HCT116 (cell line): ENCODE measurements around the gene STAP2. TPM values are rescaled to one million over a fixed set of nuclear protein-coding genes. Genes with fewer than 3 reads are reported as not detected.

Source experiments
- ATAC-seq: fragments of 200-7000 bp; cut with Tn5 transposase; 2 replicates; pipeline ENCODE4 v1.9.1; 2020; ENCODE audit warnings: mild to moderate bottlenecking, moderate library complexity
- Bru-seq: library from RNA; stranded (reverse); fragments of 400-500 nt; gene quantifications from one replicate; lab custom pipeline; 2021; lab: Mats Ljungman, UMichigan
- BruChase-seq, 2 experiments: library from RNA; stranded (reverse); fragments of 400-500 nt; gene quantifications; one replicate each; lab custom pipeline; 2021; lab: Mats Ljungman, UMichigan
- BruUV-seq: library from RNA; stranded (reverse); fragments of 400-500 nt; replicated peaks from 2 replicates; lab custom pipeline; 2021; lab: Mats Ljungman, UMichigan
- CTCF ChIA-PET: fragments of 300-600 bp; sonication (Branson Sonifier 250); formaldehyde crosslinking; loops from one replicate; lab custom pipeline; 2021; ENCODE audit warnings: antibody characterized with exemption; lab: Charles Lee
- POLR2A ChIA-PET: fragments of 300-600, 350-600 bp; sonication (Branson Sonifier 250); formaldehyde crosslinking; loops from one replicate; lab custom pipeline; 2021; ENCODE audit warnings: antibody characterized with exemption; lab: Charles Lee
- RAD21 ChIA-PET, 2 experiments: fragments of 300-600 bp; sonication (Branson Sonifier 250); formaldehyde crosslinking; loops; one replicate each; lab custom pipeline; 2023; ENCODE audit warnings: low total read pairs in 2 of 2; ENCODE audit not compliant: uncharacterized antibody in 2 of 2, unreplicated experiment in 2 of 2, low non-redundant PET in 1 of 2; lab: Charles Lee
- DNase-seq: peaks from one replicate; pipeline ENCODE4 v3.0.0-alpha.2; 2010; ENCODE audit warnings: low read depth, low spot score
- H2AFZ ChIP-seq: fragments of 200-600 bp; shearing (Covaris generic), sonication (generic); 2 replicates; pipeline ENCODE4 v1.6.1; 2017; ENCODE audit warnings: low read depth, mixed run types, mixed read lengths, antibody characterized with exemption, low read length; ENCODE audit not compliant: poor library complexity, severe bottlenecking
- H3K27ac ChIP-seq: 2 replicates; pipeline ENCODE4 v1.5.1; 2012; ENCODE audit warnings: low read depth, low read length
- H3K27me3 ChIP-seq: fragments of 200-600 bp; sonication (generic); 2 replicates; pipeline ENCODE4 v1.6.1; 2016; ENCODE audit warnings: mixed run types, low read length, mixed read lengths; ENCODE audit not compliant: insufficient read depth
- H3K36me3 ChIP-seq, 2 experiments: fragments of 200-500 bp in 1 of 2; fragments of 200-600 bp in 1 of 2; sonication (Bioruptor generic) in 1 of 2; sonication (generic) in 1 of 2; 2 replicates each; pipeline versions ENCODE4 v1.5.1 to v1.6.1; 2014 to 2016; ENCODE audit warnings: low read length in 2 of 2, inconsistent platforms in 1 of 2, mixed read lengths in 1 of 2, mixed run types in 1 of 2; ENCODE audit not compliant: insufficient read depth in 2 of 2, control insufficient read depth in 1 of 2
- H3K4me1 ChIP-seq, 2 experiments: fragments of 200-600 bp in 1 of 2; sonication (generic) in 1 of 2; 2 replicates each; pipeline versions ENCODE4 v1.5.1 to v1.6.1; 2012 to 2017; ENCODE audit warnings: low read length in 2 of 2, inconsistent platforms in 1 of 2, mild to moderate bottlenecking in 1 of 2, mixed read lengths in 1 of 2, mixed run types in 1 of 2, moderate library complexity in 1 of 2; ENCODE audit not compliant: insufficient read depth in 2 of 2, control insufficient read depth in 1 of 2
- H3K4me2 ChIP-seq: fragments of 200-600 bp; sonication (generic); 2 replicates; pipeline ENCODE4 v1.6.1; 2017; ENCODE audit warnings: mixed run types, low read length, mixed read lengths
- H3K4me3 ChIP-seq, 2 experiments: fragments of 200-600 bp in 1 of 2; sonication (generic) in 1 of 2; replicated peaks in 1 of 2; 2 replicates each; pipeline ENCODE4 v1.5.1; 2011 to 2016; ENCODE audit warnings: low read length in 2 of 2, control low read depth in 1 of 2, low read depth in 1 of 2, mild to moderate bottlenecking in 1 of 2, mixed read lengths in 1 of 2, mixed run types in 1 of 2
- H3K79me2 ChIP-seq: fragments of 200-600 bp; sonication (generic); 2 replicates; pipeline ENCODE4 v1.6.1; 2017; ENCODE audit warnings: mild to moderate bottlenecking, mixed run types, low read length, moderate library complexity, mixed read lengths; ENCODE audit not compliant: insufficient read depth
- H3K9ac ChIP-seq: fragments of 200-600 bp; sonication (generic); 2 replicates; pipeline ENCODE4 v1.6.1; 2016; ENCODE audit warnings: low read length, mixed read lengths
- H3K9me2 ChIP-seq: fragments of 200-600 bp; sonication (generic), shearing (Covaris generic); 2 replicates; pipeline ENCODE4 v1.6.1; 2017; ENCODE audit warnings: mixed run types, mild to moderate bottlenecking, moderate library complexity; ENCODE audit not compliant: insufficient read depth
- H3K9me3 ChIP-seq, 2 experiments: fragments of 200-500 bp in 1 of 2; fragments of 200-600 bp in 1 of 2; sonication (Bioruptor generic) in 1 of 2; sonication (generic) in 1 of 2; 2 replicates each; pipeline ENCODE4 v1.6.1; 2014 to 2017; ENCODE audit warnings: low read length in 2 of 2, mixed read lengths in 2 of 2, inconsistent platforms in 1 of 2, low read depth in 1 of 2, mild to moderate bottlenecking in 1 of 2, mixed run types in 1 of 2, moderate library complexity in 1 of 2; ENCODE audit not compliant: control insufficient read depth in 1 of 2, insufficient read depth in 1 of 2
- H4K20me1 ChIP-seq: fragments of 200-600 bp; sonication (generic), shearing (Covaris generic); 2 replicates; pipeline ENCODE4 v1.6.1; 2017; ENCODE audit warnings: mixed run types, mild to moderate bottlenecking, moderate library complexity; ENCODE audit not compliant: insufficient read depth
- RAD21 ChIP-seq: IDR thresholded peaks from 2 replicates; pipeline ENCODE4 v1.6.1; 2012; ENCODE audit warnings: low read depth, mild to moderate bottlenecking
- intact Hi-C: fragments of 100-400 bp; cut with micrococcal nuclease; formaldehyde crosslinking; loops from 2 replicates; pipeline ENCODE4 v1.10.0; 2022
- long read RNA-seq: library from polyadenylated mRNA; unstranded; transcript quantifications from one replicate; pipeline ENCODE4 v2.0.0, GENCODE V29; 2021; ENCODE audit not compliant: unreplicated experiment
- polyA plus RNA-seq: library from polyadenylated mRNA; unstranded; fragments of >200 nt; gene quantifications from 2 replicates; pipeline ENCODE4 v1.2.1, GENCODE V29; 2012; ENCODE audit warnings: missing spikeins
- total RNA-seq: library from RNA; stranded (reverse); gene quantifications from one replicate; pipeline ENCODE4 v1.2.1, GENCODE V29; 2021; ENCODE audit not compliant: unreplicated experiment
- TF ChIP-seq, protein P1 (sequence below), 3 experiments: fragments of 200-600 bp in 1 of 3; sonication (generic) in 1 of 3; IDR thresholded peaks in 2 of 3; conservative IDR thresholded peaks in 1 of 3; 2 replicates each; pipeline ENCODE4 v1.5.1; 2012 to 2017; ENCODE audit warnings: low read depth in 2 of 3, low read length in 2 of 3, antibody characterized with exemption in 1 of 3, borderline replicate concordance in 1 of 3, control low read depth in 1 of 3, mild to moderate bottlenecking in 1 of 3, mixed read lengths in 1 of 3, mixed run types in 1 of 3, moderate library complexity in 1 of 3; ENCODE audit not compliant: insufficient read depth in 1 of 3

STAP2 gene, protein sequence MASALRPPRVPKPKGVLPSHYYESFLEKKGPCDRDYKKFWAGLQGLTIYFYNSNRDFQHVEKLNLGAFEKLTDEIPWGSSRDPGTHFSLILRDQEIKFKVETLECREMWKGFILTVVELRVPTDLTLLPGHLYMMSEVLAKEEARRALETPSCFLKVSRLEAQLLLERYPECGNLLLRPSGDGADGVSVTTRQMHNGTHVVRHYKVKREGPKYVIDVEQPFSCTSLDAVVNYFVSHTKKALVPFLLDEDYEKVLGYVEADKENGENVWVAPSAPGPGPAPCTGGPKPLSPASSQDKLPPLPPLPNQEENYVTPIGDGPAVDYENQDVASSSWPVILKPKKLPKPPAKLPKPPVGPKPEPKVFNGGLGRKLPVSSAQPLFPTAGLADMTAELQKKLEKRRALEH
- total RNA-seq (2.1 TPM), Bru-seq, nascent RNA (percentile 14 among the genes with signal in this experiment), BruChase-seq, experiment 1, labeled RNA remaining after a 6-hour chase (percentile 20 among the genes with signal in this experiment), BruChase-seq, experiment 2, labeled RNA remaining after a 2-hour chase (percentile 21 among the genes with signal in this experiment)
- polyA plus RNA-seq, result 2.4 and 2.5 TPM in 2 replicates
- long read RNA-seq, partial matches to known transcripts, result 2 of 3 reads
- long read RNA-seq, other reads (novel, unspliced or antisense), result 1 of 3 reads

DNA sequence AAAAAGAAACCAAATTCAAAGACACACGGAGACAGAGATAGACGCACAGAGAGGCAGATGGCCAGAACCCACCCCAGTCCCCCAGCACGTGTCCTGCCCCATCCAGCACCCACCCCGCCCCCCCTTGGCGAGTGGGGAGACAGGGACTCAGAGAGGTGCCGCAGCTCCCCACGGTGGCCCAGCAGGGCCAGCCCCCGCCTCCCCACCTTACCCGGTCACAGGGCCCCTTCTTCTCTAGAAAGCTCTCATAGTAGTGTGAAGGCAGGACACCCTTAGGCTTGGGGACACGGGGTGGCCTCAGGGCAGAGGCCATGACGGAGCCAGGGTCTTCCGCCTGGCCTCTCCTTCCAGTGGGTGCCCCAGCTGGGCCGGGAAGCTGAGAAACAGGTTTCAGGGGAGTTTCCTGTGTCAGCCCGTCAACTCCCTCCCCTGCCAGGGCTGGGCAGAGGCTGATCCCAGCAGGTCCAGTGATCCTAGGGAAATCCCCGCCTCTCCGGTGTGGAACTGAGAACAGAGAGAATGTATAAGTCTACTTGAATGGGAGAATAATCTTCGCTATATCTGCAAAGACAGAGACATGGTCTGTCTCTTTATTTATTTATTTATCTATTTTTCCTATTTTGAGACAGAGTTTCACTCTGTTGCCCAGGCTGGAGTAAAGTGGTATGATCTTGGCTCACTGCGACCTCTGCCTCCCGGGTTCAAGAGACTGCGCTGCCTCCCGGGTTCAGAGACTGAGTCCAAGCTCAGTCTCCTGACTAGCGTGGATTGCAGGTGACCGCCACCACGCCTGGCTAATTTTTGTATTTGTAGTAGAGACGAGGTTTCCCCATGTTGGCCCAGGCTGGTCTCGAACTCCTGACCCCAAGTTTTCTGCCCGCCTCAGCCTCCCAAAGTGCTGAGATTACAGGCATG lies at the start of gene STAP2:
Gene STAP2 (minus strand): TSS at position 387 of the 915 bp plus-strand sequence. CDS start 74 bp downstream, at position 313.
- no peaks in the 10 kb centered on the region for H3K79me2 ChIP-seq
- peaks cover 3 to 11% of the 10 kb centered on the region in 2 experiments for H3K4me1 ChIP-seq
- no peak within 1 kb of the TSS for H2AFZ ChIP-seq
- no peak for DNase-seq
- TF ChIP-seq, protein P1, sequence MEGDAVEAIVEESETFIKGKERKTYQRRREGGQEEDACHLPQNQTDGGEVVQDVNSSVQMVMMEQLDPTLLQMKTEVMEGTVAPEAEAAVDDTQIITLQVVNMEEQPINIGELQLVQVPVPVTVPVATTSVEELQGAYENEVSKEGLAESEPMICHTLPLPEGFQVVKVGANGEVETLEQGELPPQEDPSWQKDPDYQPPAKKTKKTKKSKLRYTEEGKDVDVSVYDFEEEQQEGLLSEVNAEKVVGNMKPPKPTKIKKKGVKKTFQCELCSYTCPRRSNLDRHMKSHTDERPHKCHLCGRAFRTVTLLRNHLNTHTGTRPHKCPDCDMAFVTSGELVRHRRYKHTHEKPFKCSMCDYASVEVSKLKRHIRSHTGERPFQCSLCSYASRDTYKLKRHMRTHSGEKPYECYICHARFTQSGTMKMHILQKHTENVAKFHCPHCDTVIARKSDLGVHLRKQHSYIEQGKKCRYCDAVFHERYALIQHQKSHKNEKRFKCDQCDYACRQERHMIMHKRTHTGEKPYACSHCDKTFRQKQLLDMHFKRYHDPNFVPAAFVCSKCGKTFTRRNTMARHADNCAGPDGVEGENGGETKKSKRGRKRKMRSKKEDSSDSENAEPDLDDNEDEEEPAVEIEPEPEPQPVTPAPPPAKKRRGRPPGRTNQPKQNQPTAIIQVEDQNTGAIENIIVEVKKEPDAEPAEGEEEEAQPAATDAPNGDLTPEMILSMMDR (IDR thresholded peaks at IDR 0.05 in 2 of 3, conservative IDR thresholded peaks at IDR 0.05 in 1 of 3; ENCODE audit: borderline replicate concordance in 1 of 3, insufficient read depth in 1 of 3, low read depth in 2 of 3, low read length in 2 of 3), result no peak
- TF ChIP-seq RAD21, result no peak
- no peaks in the 10 kb centered on the region for H3K36me3 ChIP-seq
- ATAC-seq, result no peak
- H3K9ac ChIP-seq, result no peak within 1 kb of the TSS
- H3K9me2 ChIP-seq, result no peaks in the 10 kb centered on the region
- intact Hi-C loops, result no loop called here
- POLR2A ChIA-PET, result no interaction called here
- no peaks in the 10 kb centered on the region for H3K9me3 ChIP-seq
- no peaks in the 10 kb centered on the region for H3K27me3 ChIP-seq
- H3K4me3 ChIP-seq, result no peak within 1 kb of the TSS
- H3K4me2 ChIP-seq, result no peak within 1 kb of the TSS
- BruUV-seq, result no TSS peak
- H4K20me1 ChIP-seq, result no peaks in the 10 kb centered on the region
- CTCF ChIA-PET, result no interaction called here
- no peak within 1 kb of the TSS for H3K27ac ChIP-seq
- RAD21 ChIA-PET, result no interaction called here
